H9 (cell line): Measurements from ENCODE around the gene KIAA1614. TPM values are rescaled to one million over a fixed set of nuclear protein-coding genes. Genes with fewer than 3 reads are reported as not detected.

Experiments
- DNase-seq: peaks from one replicate; pipeline ENCODE4 v3.0.0-alpha.2; 2017
- H2AFZ ChIP-seq: one replicate; pipeline ENCODE4 v1.6.1; 2013; ENCODE audit warnings: mild to moderate bottlenecking, low read length, control low read depth, moderate library complexity
- H2AK5ac ChIP-seq: 2 replicates; pipeline ENCODE4 v1.6.1; 2013; ENCODE audit warnings: low read length, control low read depth, mixed read lengths; ENCODE audit not compliant: insufficient read length
- H2BK120ac ChIP-seq: one replicate; pipeline ENCODE4 v1.6.1; 2013; ENCODE audit warnings: low read depth, mild to moderate bottlenecking, low read length, control low read depth, inconsistent platforms; ENCODE audit not compliant: poor library complexity, severe bottlenecking
- H2BK12ac ChIP-seq: 2 replicates; pipeline ENCODE4 v1.6.1; 2013; ENCODE audit warnings: low read length, control low read depth, mixed read lengths, low read depth; ENCODE audit not compliant: insufficient read length
- H2BK15ac ChIP-seq: 2 replicates; pipeline ENCODE4 v1.6.1; 2013; ENCODE audit warnings: low read depth, low read length, control low read depth
- H2BK20ac ChIP-seq: one replicate; pipeline ENCODE4 v1.6.1; 2013; ENCODE audit warnings: low read depth, mild to moderate bottlenecking, low read length, control low read depth, inconsistent platforms; ENCODE audit not compliant: poor library complexity, severe bottlenecking
- H2BK5ac ChIP-seq: 2 replicates; pipeline ENCODE4 v1.6.1; 2013; ENCODE audit warnings: low read length, control low read depth, mixed read lengths; ENCODE audit not compliant: insufficient read length
- H3K14ac ChIP-seq: 2 replicates; pipeline ENCODE4 v1.6.1; 2013; ENCODE audit warnings: low read length, control low read depth; ENCODE audit not compliant: insufficient read depth
- H3K18ac ChIP-seq: 2 replicates; pipeline ENCODE4 v1.6.1; 2013; ENCODE audit warnings: low read depth, mild to moderate bottlenecking, mixed read lengths, low read length, control low read depth; ENCODE audit not compliant: insufficient read length
- H3K23ac ChIP-seq: 2 replicates; pipeline ENCODE4 v1.6.1; 2013; ENCODE audit warnings: low read length, control low read depth, mixed read lengths, low read depth; ENCODE audit not compliant: insufficient read length
- H3K23me2 ChIP-seq: 2 replicates; pipeline ENCODE4 v1.6.1; 2013; ENCODE audit warnings: low read depth, mild to moderate bottlenecking, mixed read lengths, low read length, control low read depth; ENCODE audit not compliant: insufficient read length, poor library complexity, severe bottlenecking
- H3K27ac ChIP-seq: 2 replicates; pipeline ENCODE4 v1.5.1; 2013; ENCODE audit warnings: low read length, control low read depth, mixed read lengths, low read depth; ENCODE audit not compliant: insufficient read length
- H3K27me3 ChIP-seq: 2 replicates; pipeline ENCODE4 v1.6.1; 2013; ENCODE audit warnings: low read length, control low read depth, inconsistent platforms; ENCODE audit not compliant: insufficient read depth
- H3K4ac ChIP-seq: 2 replicates; pipeline ENCODE4 v1.6.1; 2013; ENCODE audit warnings: low read depth, mild to moderate bottlenecking, control low read depth, inconsistent platforms, low read length, moderate library complexity
- H3K4me1 ChIP-seq: 2 replicates; pipeline ENCODE4 v1.6.1; 2013; ENCODE audit warnings: low read length, control low read depth, inconsistent platforms; ENCODE audit not compliant: insufficient read depth
- H3K4me2 ChIP-seq: 2 replicates; pipeline ENCODE4 v1.6.1; 2013; ENCODE audit warnings: low read length, control low read depth, mixed read lengths; ENCODE audit not compliant: insufficient read length, insufficient read depth
- H3K56ac ChIP-seq: 2 replicates; pipeline ENCODE4 v1.6.1; 2013; ENCODE audit warnings: low read depth, mild to moderate bottlenecking, mixed read lengths, low read length, control low read depth; ENCODE audit not compliant: insufficient read length
- H3K79me1 ChIP-seq: 2 replicates; pipeline ENCODE4 v1.6.1; 2013; ENCODE audit warnings: low read depth, mild to moderate bottlenecking, moderate library complexity, low read length, control low read depth, inconsistent platforms; ENCODE audit not compliant: insufficient read depth, poor library complexity, severe bottlenecking
- H3K79me2 ChIP-seq: 2 replicates; pipeline ENCODE4 v1.6.1; 2013; ENCODE audit warnings: low read length, control low read depth, inconsistent platforms; ENCODE audit not compliant: insufficient read depth
- H3K9ac ChIP-seq: 2 replicates; pipeline ENCODE4 v1.6.1; 2013; ENCODE audit warnings: low read length, control low read depth, mixed read lengths; ENCODE audit not compliant: insufficient read length; ENCODE audit errors: extremely low read depth
- H3K9me3 ChIP-seq: one replicate; pipeline ENCODE4 v1.6.1; 2013; ENCODE audit warnings: low read depth, low read length, inconsistent platforms; ENCODE audit not compliant: control insufficient read depth
- H3T11ph ChIP-seq: one replicate; pipeline ENCODE4 v1.6.1; 2013; ENCODE audit warnings: mild to moderate bottlenecking, low read length, control low read depth, inconsistent platforms
- H4K20me1 ChIP-seq: one replicate; pipeline ENCODE4 v1.6.1; 2013; ENCODE audit not compliant: control insufficient read depth, insufficient read length, insufficient read depth
- H4K5ac ChIP-seq: 2 replicates; pipeline ENCODE4 v1.6.1; 2013; ENCODE audit warnings: low read depth, mild to moderate bottlenecking, mixed read lengths, low read length, control low read depth; ENCODE audit not compliant: insufficient read length
- H4K8ac ChIP-seq: replicated peaks from 2 replicates; pipeline ENCODE4 v1.6.1; 2013; ENCODE audit warnings: low read length, control low read depth, mixed read lengths, low read depth; ENCODE audit not compliant: insufficient read length
- H4K91ac ChIP-seq: 2 replicates; pipeline ENCODE4 v1.6.1; 2013; ENCODE audit warnings: low read depth, mild to moderate bottlenecking, moderate library complexity, mixed read lengths, low read length, control low read depth; ENCODE audit not compliant: insufficient read length
- H3K27ac Mint-ChIP-seq, 3 experiments: 2 replicates in 2 of 3; 3 replicates in 1 of 3; pipeline ENCODE4 v1.8.0; 2020 to 2021; ENCODE audit warnings: mixed read lengths in 3 of 3, mild to moderate bottlenecking in 1 of 3, moderate library complexity in 1 of 3
- H3K27me3 Mint-ChIP-seq: 2 replicates; pipeline ENCODE4 v1.8.0; 2021; ENCODE audit warnings: low read depth, mild to moderate bottlenecking, moderate library complexity, mixed read lengths
- H3K36me3 Mint-ChIP-seq, 3 experiments: 2 replicates in 2 of 3; 3 replicates in 1 of 3; pipeline ENCODE4 v1.8.0; 2020 to 2021; ENCODE audit warnings: low read depth in 3 of 3, mixed read lengths in 3 of 3; ENCODE audit not compliant: insufficient read depth in 1 of 3
- H3K4me1 Mint-ChIP-seq, 2 experiments: 2 replicates each; pipeline ENCODE4 v1.8.0; 2020; ENCODE audit warnings: mixed read lengths in 2 of 2
- H3K4me3 Mint-ChIP-seq, 2 experiments: 2 replicates in 1 of 2; 3 replicates in 1 of 2; pipeline ENCODE4 v1.8.0; 2020 to 2021; ENCODE audit warnings: mild to moderate bottlenecking in 2 of 2, mixed read lengths in 2 of 2, moderate library complexity in 1 of 2
- H3K9me3 Mint-ChIP-seq, 2 experiments: 2 replicates in 1 of 2; 3 replicates in 1 of 2; pipeline ENCODE4 v1.8.0; 2020; ENCODE audit warnings: mild to moderate bottlenecking in 2 of 2, mixed read lengths in 2 of 2, moderate library complexity in 1 of 2
- WGBS: extraction: QIAGEN DNeasy Blood & Tissue Kit; methylation state at CpG from one replicate; pipeline ENCODE4 v1.1.7; 2013; ENCODE audit warnings: missing lambda C conversion rate, low lambda C conversion rate, mixed read lengths; ENCODE audit not compliant: insufficient read length; ENCODE audit errors: extremely low coverage; 5-methylcytosine and 5-hydroxymethylcytosine counted together
- total RNA-seq: library from RNA; stranded (reverse); gene quantifications from 2 replicates; pipeline ENCODE4 v1.2.1, GENCODE V29; 2021
- TF ChIP-seq, protein P1 (sequence below): fragments of 200-600 bp; sonication (generic); conservative IDR thresholded peaks from 3 replicates; pipeline ENCODE4 v1.8.0; 2021; ENCODE audit warnings: antibody characterized with exemption, mild to moderate bottlenecking

Gene KIAA1614
- total RNA-seq, 1 experiment from 2014 or later, result 1.3 TPM

- Histone ChIP-seq H2BK20ac (no peak overlapping the region), H3K56ac (no peak overlapping the region), H3K23me2 (no peaks in the 10 kb centered on the region), H3K18ac (no peak overlapping the region), H2BK5ac (no peak overlapping the region), H3K23ac (no peak overlapping the region), H2BK12ac (no peak overlapping the region), H3K27ac (no peak overlapping the region), H2BK15ac (no peak overlapping the region), H3T11ph (no peak overlapping the region), H3K9me3 (no peaks in the 10 kb centered on the region), H3K79me2 (no peaks in the 10 kb centered on the region), H4K20me1 (no peaks in the 10 kb centered on the region), H3K4me2 (no peak overlapping the region), H3K27me3 (no peaks in the 10 kb centered on the region), H4K91ac (no peak overlapping the region), H3K14ac (no peak overlapping the region), H2AFZ (no peak overlapping the region), H3K4me1 (no peaks in the 10 kb centered on the region), H3K79me1 (no peaks in the 10 kb centered on the region), H3K9ac (no peak overlapping the region), H4K5ac (no peak overlapping the region), H2AK5ac (no peak overlapping the region), H2BK120ac (no peak overlapping the region), H3K4ac (no peak overlapping the region), H4K8ac (no peak overlapping the region)
- Mint-ChIP-seq H3K36me3 (peaks cover 0 to 23% (median 9%) of the 10 kb centered on the region in 3 experiments; a peak in 5 of 7 replicates), H3K27ac (no peak overlapping the region; a peak in 1 of 7 replicates), H3K4me1 (peaks cover 16 to 31% of the 10 kb centered on the region in 2 experiments), H3K4me3 (no peak overlapping the region), H3K27me3 (no peaks in the 10 kb centered on the region), H3K9me3 (no peaks in the 10 kb centered on the region)
- TF ChIP-seq, protein P1, sequence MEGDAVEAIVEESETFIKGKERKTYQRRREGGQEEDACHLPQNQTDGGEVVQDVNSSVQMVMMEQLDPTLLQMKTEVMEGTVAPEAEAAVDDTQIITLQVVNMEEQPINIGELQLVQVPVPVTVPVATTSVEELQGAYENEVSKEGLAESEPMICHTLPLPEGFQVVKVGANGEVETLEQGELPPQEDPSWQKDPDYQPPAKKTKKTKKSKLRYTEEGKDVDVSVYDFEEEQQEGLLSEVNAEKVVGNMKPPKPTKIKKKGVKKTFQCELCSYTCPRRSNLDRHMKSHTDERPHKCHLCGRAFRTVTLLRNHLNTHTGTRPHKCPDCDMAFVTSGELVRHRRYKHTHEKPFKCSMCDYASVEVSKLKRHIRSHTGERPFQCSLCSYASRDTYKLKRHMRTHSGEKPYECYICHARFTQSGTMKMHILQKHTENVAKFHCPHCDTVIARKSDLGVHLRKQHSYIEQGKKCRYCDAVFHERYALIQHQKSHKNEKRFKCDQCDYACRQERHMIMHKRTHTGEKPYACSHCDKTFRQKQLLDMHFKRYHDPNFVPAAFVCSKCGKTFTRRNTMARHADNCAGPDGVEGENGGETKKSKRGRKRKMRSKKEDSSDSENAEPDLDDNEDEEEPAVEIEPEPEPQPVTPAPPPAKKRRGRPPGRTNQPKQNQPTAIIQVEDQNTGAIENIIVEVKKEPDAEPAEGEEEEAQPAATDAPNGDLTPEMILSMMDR, result no peak
- DNase-seq, result no peak
- WGBS, result no CpG with 5 or more reads among the region's 11 CpGs
Observed at GRCh38 chr1:180951186-180951745, 38.6 kb downstream of the KIAA1614 start.
